22Rv1 (cell line): Measurements from ENCODE around the gene PRSS37.

Source experiments
- ZFX ChIP-seq: fragments of 450-650 bp; IDR thresholded peaks from 2 replicates; pipeline ENCODE4 v1.6.1; 2017; ENCODE audit warnings: antibody characterized with exemption, borderline replicate concordance
- TF ChIP-seq, protein P1 (sequence below): fragments of 450-650 bp; IDR thresholded peaks from 2 replicates; pipeline ENCODE4 v1.5.1; 2017; ENCODE audit warnings: mild to moderate bottlenecking

DNA sequence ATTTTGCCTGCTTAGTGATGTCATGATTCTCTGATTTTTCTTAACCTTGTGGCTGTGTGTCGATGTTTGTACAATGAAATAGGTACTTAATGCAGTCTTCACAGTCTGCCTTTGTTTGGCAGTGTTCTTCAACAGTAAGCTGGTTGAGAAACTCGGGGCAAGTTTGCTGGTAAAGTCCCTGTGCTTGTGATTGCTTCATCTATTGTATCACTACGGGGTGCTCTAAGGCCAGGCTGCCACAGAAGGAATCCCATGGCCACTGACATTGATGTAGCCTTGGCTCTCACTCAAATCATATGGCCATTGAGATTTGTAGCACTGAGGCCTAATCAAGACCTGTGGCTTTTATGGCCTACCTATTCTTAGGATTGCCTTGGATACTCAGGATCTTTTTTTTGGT is 33.5 kb upstream of the PRSS37 start:
- TF ChIP-seq, protein P1, sequence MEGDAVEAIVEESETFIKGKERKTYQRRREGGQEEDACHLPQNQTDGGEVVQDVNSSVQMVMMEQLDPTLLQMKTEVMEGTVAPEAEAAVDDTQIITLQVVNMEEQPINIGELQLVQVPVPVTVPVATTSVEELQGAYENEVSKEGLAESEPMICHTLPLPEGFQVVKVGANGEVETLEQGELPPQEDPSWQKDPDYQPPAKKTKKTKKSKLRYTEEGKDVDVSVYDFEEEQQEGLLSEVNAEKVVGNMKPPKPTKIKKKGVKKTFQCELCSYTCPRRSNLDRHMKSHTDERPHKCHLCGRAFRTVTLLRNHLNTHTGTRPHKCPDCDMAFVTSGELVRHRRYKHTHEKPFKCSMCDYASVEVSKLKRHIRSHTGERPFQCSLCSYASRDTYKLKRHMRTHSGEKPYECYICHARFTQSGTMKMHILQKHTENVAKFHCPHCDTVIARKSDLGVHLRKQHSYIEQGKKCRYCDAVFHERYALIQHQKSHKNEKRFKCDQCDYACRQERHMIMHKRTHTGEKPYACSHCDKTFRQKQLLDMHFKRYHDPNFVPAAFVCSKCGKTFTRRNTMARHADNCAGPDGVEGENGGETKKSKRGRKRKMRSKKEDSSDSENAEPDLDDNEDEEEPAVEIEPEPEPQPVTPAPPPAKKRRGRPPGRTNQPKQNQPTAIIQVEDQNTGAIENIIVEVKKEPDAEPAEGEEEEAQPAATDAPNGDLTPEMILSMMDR = no peak
- TF ChIP-seq ZFX = no peak
